IPS-11a (cell line): Measurements from ENCODE around the gene ATP7A.
"Not testable (repeated sequence)": the region's sequence is repeated elsewhere in the genome, so short reads cannot be mapped to it uniquely, and the experiment has no call there.

Source experiments
- H3K4me3 ChIP-seq: one replicate; pipeline ENCODE4 v1.5.1; 2013; ENCODE audit warnings: low read depth, low read length, control low read depth

The ATP7A gene

DNA sequence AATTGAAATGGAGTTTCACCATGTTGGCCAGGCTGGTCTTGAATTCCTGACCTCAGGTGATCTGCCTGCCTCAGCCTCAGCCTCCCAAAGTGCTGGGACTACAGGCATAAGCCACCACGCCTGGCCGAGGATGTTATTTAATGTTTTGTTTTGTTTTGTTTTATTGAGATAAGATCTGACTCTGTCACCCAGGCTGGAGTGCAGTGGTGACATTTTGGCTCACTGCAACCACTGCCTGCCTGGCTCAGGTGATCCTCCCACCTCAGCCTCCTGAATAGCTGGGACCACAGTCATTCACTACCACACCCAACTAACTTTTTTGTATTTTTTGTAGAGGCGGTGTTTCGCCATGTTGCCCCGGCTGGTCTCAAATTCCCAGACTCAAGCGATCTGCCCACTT, 34.5 kb downstream of the ATP7A start:
- H3K4me3 ChIP-seq = not testable (repeated sequence)

DNA sequence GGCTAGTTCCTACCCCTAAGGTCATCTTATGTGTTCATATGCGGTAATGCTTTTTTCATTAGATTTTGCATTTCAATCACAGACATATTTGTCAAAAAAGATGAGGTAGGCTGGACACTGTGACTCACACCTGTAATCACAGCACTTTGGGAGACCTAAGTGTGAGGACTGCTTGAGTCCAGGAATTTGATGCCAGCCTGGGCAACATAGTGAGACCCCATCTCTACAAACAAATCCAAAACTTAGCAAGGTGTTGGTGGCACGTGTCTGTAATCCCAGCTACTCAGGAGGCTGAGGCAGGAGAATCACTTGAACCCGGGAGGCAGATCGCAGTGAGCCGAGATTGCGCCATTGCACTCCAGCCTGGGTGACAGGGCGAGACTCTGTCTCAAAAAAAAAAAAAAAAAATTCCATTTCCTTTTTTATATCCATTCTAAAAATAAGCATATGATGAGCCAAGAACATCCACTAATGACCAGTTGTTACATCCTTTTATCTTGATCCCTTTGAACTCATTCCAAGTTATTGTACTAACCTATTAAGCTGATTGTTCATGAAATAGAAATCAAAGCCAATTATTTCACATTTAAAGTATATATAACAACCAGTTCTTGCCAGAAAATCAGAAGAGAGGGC, 35.5 kb downstream of the ATP7A start:
- no peak overlapping the region for H3K4me3 ChIP-seq

GRCh38 chrX:77946571-77946970, 36.1 kb downstream of the ATP7A start:
- H3K4me3 ChIP-seq = no peak overlapping the region

GRCh38 chrX:77949840-77950239, 39.3 kb downstream of the ATP7A start:
- no peak overlapping the region for H3K4me3 ChIP-seq

GRCh38 chrX:77952173-77952572, 41.7 kb downstream of the ATP7A start:
- no peak overlapping the region for H3K4me3 ChIP-seq

- no peak overlapping the region for H3K4me3 ChIP-seq
Observed at GRCh38 chrX:77953302-77953701, 42.8 kb downstream of the ATP7A start.

DNA sequence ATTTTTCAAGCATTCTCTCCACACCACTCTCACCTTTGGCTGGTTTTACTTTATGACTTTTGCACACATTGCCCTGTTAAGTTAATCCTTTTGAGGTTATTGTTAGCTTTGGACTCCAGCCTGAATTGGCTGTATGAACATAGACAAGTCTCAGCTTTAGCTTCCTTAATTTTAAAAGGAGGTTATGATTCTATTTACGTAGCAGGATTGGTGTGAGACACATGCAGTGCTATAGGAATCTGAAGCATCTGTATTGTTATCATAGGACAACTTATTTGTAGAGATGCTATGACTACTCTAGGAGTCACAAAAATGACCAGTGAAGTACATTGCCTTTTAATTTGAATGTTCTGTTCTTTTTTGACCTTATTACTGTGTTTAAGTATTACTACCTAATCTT, 43.2 kb downstream of the ATP7A start:
- no peak overlapping the region for H3K4me3 ChIP-seq

DNA sequence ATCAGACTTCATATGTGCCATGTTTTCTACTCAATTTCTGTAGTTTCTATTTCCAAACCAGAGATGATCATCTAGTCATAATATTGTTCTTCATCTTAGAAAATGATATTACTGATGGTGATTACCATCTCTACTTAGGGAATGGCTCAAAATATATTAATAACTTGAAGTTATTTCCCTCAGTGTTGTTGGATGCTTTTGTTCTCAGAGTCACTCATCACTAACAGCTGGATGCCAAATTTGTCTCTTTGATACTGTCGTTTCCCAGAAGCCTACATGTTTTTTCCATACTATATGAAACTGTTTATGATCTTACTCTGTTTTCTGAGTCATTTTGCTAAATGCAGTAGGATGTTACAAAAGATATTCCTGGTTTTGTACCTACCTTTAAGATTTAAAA, 50.1 kb downstream of the ATP7A start:
- no peak overlapping the region for H3K4me3 ChIP-seq

DNA sequence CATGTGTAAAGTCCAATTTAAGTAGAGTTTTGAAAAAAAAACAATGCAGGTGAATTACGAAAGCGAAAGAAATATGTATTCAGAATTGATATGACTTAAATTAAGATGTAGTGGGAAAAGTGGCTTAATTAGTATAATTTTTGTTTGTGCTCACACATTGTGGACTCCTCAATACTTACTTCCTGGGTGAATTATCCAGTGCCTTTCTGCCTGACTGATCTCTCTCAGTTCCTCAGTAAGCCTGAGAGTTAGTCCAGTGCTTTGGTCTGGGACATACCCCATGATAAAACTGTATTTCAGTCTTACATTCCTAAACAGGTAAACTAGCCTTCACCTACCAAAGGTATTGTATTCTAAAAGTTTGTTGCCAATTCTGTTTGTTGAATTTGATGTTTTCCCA, 50.6 kb downstream of the ATP7A start:
- no peak overlapping the region for H3K4me3 ChIP-seq

DNA sequence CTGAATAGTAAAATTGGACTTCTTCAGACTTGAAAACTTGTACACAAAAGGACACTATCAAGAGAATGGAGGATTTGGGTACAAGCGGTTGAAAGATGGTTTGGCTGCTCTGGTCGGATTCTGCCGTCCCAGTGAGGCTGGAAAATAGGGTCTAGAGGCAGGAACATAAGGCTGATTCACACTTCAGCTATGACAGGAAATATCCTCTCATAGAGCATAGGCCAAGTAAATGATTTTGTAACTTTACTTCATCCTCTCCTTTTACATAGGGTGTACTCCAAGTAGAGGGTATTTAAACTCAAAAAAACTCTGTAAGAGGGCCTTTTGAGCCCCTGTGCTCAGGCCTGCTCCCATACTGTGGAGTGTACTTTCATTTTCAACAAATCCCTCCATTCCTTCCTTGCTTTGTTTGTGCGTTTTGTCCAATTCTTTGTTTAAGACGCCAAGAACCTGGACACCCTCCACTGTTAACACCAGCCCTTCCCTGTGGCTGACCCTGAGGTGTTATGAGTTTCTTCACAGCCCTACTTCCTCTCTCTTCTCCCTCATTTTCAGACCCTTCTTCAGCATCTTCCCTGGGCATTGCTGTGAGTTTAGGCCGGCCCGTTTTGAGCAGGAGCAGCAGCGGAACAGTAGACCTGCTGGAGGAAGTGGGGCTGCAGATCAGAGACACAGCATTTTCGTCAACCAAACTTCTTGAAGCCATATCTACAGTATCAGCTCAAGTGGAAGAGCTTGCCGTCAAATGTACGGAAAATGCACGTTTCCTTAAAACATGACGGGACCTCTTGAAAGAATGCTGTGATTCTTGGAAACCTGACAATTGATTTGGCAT, 51.8 kb downstream of the ATP7A start:
- H3K4me3 ChIP-seq = no peak overlapping the region

DNA sequence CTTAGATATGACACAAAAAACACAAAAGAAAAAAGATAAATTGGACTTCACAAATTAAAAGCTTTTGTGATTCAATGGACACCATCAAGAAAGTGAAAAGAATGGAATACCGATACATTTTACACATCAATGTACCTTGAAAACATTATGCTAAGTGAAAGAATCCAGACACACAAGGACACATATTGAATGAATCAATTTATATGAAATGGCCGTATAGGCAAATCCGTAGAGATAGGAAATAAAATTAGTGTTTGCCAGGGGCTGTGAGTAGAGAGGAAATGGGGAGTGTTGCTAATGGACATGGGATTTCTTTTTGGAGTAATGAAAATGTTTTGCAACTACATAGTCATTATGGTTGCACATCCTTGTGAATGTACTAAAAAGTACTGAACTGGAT, 55.9 kb downstream of the ATP7A start:
- no peak overlapping the region for H3K4me3 ChIP-seq

DNA sequence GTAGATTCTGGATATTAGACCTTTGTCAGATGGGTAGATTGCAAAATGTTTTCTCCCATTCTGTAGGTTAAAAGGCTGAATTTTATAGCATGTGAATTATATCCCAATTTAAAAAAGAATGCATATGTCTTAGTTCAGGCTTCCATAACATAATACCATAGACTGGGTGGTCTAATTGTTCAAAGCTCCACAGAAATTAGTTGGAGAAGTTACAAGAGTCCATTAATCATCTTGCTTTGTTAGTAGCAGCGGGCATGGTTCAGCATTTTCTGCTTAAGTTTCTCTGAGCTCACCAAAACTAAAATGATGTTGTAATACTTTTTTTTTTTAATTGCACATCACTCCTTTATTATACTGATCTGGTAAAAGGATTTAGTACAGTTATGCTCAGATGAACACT, 57.1 kb downstream of the ATP7A start:
- no peak overlapping the region for H3K4me3 ChIP-seq

GRCh38 chrX:77969538-77969937, 59.0 kb downstream of the ATP7A start, which contains the start of gene PGAM4:
PGAM4 (minus strand) TSS chrX:77969638; CDS start chrX:77969638, 0 bp downstream.
- H3K4me3 ChIP-seq = no peak within 1 kb of the TSS

- no peak overlapping the region for H3K4me3 ChIP-seq
Observed at GRCh38 chrX:77975755-77976154, 65.3 kb downstream of the ATP7A start.

DNA sequence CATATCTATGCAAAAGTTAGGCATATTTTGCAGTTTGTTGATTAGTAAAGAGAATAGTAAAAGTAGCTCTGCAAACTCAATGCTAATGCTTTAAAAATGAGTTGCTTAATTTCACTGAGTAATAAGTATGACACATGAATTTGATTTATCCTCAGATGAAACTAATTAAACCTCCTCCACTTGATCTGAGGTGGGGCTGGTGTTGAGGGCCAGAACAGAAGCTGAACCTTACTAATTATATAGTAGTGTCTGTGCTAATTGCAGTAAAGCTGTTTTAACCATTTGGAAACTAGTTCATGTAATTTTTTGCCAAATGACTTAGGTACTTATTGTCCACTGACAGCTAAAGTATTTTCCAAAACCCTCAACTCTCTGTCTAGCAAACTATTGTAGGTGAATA, 66.6 kb downstream of the ATP7A start:
- H3K4me3 ChIP-seq = no peak overlapping the region

GRCh38 chrX:77977518-77977917, 67.0 kb downstream of the ATP7A start:
- H3K4me3 ChIP-seq = no peak overlapping the region

DNA sequence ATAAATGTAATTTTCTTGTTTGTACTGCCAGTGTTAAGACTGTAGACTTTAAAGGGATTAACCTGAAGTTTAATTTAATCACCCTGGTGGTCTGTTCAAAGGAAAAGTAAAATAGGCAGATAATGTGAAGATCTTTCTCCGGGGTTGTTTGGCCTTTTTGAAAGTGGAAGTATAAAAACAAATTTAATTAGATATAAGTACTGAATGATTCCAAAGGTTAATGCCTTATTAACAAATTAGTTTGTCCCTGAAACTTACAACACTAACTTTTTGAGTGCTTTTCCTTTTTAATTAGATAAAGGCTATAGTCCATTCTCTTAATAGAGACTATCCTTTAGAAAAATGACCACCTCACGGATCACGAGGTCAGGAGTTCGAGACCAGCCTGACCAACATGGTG, 69.4 kb downstream of the ATP7A start:
- H3K4me3 ChIP-seq = no peak overlapping the region

- H3K4me3 ChIP-seq = no peak overlapping the region
Observed at GRCh38 chrX:78011846-78012245, 101.4 kb downstream of the ATP7A start.

DNA sequence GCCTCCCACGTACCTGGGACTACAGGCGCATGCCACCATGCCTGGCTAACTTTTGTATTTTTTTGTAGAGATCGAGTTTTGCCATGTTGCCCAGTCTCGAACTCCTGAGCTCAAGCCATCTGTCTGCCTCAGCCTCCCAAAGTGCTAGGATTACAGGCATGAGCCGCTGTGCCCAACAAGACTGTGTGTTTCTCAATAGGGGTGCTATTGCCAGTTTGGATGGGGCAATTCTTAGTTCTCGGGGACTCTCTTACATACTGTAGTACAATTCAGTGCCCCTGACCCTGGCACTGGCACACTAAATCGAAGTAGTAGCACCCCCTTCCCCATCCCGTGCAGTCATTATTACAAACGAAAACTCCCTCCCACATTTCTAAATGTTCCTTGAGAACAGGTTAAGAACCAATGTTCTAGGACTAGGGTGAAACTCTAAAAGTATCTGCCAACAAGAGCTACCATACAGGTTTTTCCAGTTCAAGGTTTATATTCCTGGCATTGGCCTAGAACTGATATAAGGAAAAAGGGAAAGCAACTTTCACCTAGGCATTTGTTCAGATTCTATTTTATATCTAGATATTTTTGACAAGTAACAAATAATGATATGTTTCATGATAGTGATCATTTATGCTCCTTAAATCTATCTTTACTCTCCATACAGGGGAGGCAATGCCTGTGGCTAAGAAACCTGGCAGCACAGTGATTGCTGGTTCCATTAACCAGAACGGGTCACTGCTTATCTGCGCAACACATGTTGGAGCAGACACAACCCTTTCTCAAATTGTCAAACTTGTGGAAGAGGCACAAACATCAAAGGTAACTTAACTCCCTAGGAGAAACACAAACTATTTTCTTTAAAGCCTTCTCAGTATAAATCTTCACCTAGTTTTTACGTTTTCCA, 109.3 kb downstream of the ATP7A start:
- H3K4me3 ChIP-seq = no peak overlapping the region

DNA sequence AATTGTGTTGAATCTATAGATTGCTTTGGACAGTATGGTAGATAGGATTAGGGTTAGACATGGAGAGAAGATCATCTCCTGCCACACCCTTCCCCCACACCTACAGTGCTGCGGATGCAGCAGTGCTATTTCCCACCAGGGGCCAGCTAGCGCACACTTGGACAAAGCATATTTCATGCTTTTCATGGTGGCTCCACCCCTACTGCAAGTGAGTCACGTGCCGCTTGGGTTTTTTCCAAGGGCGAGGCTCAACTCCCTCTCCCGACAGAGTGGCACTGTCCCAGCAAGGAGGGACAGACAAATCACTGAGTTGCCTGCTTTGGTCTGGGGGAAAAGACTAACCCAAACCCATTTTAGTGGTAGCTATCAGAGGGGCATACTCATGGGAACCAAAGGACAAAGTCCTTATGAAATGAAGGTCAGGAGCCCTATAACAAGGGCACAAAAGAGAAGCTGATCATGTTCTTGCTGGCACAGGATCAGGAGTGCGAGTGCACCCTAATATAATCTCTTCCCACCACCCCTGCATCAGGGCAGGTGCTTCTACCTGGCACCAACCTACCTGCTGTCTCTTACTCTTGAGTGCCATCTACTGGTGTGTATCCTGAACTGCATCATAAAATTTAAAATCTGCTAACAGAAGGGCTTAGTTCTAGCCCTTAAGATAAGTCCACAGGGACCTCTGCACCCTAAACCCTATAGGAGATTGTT, 114.0 kb downstream of the ATP7A start:
- H3K4me3 ChIP-seq = no peak overlapping the region

- H3K4me3 ChIP-seq = no peak overlapping the region
Observed at GRCh38 chrX:78027798-78028197, 117.3 kb downstream of the ATP7A start.
